HepG2 (cell line): ENCODE results near the gene EXOC3L2.

Experiments
- CTCF ChIP-seq: sonication (generic); formaldehyde crosslinking; IDR thresholded peaks from 2 replicates; pipeline ENCODE4 v1.5.0; 2020; ENCODE audit warnings: mild to moderate bottlenecking, missing genetic modification reagents, moderate library complexity
- HBP1 ChIP-seq: IDR thresholded peaks from 2 replicates; pipeline ENCODE4 v1.6.1; 2016; ENCODE audit warnings: low read depth, control low read depth
- REST ChIP-seq, 2 experiments: IDR thresholded peaks; 2 replicates each; pipeline ENCODE4 v1.6.1; 2011 to 2012; ENCODE audit warnings: low read length in 2 of 2, borderline replicate concordance in 1 of 2, low read depth in 1 of 2, mild to moderate bottlenecking in 1 of 2, moderate library complexity in 1 of 2

GRCh38 chr19:45179892-45180370 lies 65.3 kb downstream of the EXOC3L2 start:
- no peak for TF ChIP-seq HBP1 (CRISPR knock-in tag)
- no peak for TF ChIP-seq REST (IDR thresholded peaks at IDR 0.05; ENCODE audit: borderline replicate concordance in 1 of 2, low read depth in 1 of 2, low read length in 2 of 2)
- no peak for TF ChIP-seq CTCF (CRISPR knock-in tag)
